Anterior cingulate cortex (tissue), 58 donors: ENCODE measurements around the gene MDM4.
A peak's percentile ranks its signal among the peaks of the same experiment; 100 is the strongest.
"Not testable (repeated sequence)": the region's sequence is repeated elsewhere in the genome, so short reads cannot be mapped to it uniquely, and the experiment has no call there.

Experiments
- DNase-seq, 58 donors: peaks; one replicate each; lab custom pipeline; 2025; lab: John Stamatoyannopoulos, UW

Gene MDM4

DNA sequence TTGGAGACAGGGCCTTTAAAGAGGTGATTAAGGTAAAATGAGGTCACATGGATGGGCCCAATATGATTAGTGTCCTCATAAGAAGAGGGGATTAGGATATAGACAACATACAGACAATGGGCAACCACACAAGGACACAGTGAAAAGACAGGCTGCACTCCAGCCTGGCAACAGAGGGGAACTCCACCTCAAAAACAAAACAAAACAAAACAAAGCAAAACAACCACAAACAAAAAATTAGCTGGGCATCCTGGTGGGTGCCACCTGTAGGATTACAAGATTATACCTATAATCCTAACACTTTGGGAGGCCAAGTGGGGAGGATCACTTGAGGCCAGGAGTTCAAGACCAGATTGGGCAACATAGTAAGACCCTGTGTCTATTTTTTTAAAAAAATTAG, 4.8 kb upstream of the MDM4 start:
- no peak for DNase-seq

GRCh38 chr1:204513117-204513716, 3.0 kb upstream of the MDM4 start:
- peak in 4 of 58 donors; percentile 2 to 12 (median 7) for DNase-seq

DNA sequence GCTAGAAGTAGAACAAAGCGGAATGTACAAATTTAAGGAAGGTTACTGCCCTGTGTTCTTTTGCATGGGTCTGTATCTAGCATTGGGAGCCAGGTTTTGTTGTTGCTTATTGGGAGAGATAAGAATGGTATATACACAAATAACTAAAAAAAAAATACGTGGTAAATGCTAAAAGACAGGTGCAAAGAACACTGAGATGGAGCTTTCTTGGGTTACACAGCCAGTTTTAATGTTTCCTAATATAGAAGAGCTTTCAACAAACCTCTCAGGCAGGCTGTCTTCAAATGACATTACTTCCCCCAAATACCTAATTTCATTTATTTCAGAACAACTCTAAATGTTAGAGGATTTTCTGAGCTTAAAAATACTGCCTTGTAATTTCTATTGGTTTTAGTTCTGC, 1.4 kb upstream of the MDM4 start:
- DNase-seq = no peak

- DNase-seq = not testable (repeated sequence)
Measured at GRCh38 chr1:204517382-204517781, 1.2 kb downstream of the MDM4 start.

DNA sequence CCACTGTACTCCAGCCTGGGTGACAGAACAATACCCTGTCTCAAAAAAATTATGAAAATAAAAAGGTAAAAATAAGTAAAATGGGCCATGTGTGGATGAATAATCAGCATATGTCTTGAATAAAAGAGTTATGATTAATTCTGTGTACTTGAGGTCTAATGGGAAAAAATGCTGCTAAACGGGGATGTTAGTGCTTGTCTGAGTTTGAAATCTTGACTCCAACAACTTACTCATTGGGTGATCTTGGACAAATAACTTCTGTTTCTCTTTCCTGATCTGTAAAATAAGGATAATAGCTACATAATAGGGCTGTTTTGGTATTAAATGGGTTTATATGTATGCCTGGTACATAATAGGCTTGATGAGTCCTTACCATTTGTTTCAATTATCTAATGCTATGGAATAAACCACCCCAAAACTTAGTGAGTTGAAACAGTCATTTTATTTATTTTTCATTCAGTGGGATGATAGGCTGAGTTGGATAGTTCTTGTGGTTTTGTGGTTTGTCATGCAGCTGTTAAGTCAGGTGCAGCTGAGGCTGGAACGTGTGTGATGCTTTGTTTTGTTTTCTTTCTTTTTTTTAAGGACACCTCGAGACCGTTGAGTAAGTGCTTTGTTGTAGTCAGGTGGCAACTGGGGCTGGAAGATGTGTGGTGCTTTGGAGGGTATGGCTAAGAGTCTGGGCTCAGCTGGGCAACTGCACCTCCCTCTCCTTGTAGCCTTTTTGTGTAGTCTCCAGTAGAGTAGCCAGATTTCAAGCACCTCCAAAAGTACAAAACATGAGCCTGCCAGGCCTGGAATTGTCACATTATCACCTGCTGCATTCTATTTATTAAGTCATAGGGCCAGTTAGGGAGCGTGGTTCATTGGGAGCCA, 4.9 kb downstream of the MDM4 start:
- DNase-seq = no peak

DNA sequence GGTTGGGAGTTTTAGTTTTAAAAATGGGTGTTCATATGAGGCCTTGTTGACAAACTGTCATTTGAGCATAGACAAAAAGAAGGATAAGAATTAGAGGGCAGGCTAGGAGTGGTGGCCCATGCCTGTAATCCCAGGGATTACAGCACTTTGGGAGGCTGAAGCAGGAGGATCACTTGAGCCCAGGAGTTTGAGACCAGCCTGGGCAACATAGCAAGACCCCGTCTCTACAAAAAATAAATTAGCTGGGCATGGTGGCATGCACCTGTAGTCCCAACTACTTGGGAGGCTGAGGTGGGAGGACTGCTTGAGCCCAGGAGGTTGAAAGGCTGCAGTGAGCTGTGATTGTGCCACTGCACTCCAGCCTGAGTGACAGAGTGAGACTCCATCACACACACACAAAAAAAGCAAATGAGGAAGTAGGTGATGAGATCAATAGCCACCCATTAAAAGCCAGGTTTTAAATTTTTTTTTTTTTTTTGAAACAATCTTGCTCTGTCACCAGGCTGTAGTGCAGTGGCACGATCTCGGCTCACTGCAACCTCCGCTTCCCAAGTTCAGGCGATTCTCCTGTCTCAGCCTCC, 5.8 kb downstream of the MDM4 start:
- not testable (repeated sequence) for DNase-seq

- DNase-seq = no peak
Measured at GRCh38 chr1:204523605-204524215, 7.5 kb downstream of the MDM4 start.

GRCh38 chr1:204524986-204525385, 8.8 kb downstream of the MDM4 start:
- no peak for DNase-seq

- no peak for DNase-seq
Measured at GRCh38 chr1:204528241-204528640, 12.0 kb downstream of the MDM4 start.

GRCh38 chr1:204528677-204529076, 12.5 kb downstream of the MDM4 start:
- DNase-seq = no peak

GRCh38 chr1:204529371-204529895, 13.2 kb downstream of the MDM4 start:
- DNase-seq = no peak

GRCh38 chr1:204530932-204531331, 14.7 kb downstream of the MDM4 start:
- DNase-seq = no peak

DNA sequence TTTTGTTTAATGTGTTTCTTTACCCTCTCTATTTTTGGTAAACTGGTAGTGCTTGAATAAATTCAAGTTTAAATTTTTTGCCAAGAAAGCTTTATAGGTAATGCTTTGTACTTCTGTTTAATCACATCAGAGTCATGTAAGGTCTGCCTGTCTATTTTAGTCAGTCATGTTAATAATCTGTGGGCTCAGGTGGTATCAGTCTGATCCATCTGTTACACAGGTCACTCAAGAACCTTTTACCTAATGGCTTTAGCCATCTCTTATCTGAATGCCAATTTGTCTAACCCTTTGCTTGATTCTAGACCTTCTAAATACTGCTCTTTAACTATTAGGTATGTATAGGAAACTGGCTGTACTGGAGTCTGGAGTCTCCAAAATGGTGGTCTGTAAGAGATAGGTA, 16.6 kb downstream of the MDM4 start:
- no peak for DNase-seq

GRCh38 chr1:204541626-204542025, 25.4 kb downstream of the MDM4 start:
- no peak for DNase-seq

DNA sequence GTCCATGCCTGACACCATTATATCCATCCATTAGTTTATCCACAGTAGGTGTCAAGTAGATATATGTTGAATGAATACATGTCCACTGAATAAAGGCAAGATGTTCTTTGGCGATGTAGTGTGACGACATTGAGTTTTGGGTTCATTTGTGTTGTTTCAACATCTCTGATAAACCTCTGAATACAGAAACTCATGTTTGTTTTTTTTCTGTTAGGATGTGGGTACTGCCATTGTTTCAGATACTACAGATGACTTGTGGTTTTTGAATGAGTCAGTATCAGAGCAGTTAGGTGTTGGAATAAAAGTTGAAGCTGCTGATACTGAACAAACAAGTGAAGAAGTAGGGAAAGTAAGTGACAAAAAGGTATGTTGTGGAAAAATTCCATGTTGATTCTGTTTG, 28.1 kb downstream of the MDM4 start:
- DNase-seq = no peak

GRCh38 chr1:204545202-204545601, 29.0 kb downstream of the MDM4 start:
- DNase-seq = no peak

DNA sequence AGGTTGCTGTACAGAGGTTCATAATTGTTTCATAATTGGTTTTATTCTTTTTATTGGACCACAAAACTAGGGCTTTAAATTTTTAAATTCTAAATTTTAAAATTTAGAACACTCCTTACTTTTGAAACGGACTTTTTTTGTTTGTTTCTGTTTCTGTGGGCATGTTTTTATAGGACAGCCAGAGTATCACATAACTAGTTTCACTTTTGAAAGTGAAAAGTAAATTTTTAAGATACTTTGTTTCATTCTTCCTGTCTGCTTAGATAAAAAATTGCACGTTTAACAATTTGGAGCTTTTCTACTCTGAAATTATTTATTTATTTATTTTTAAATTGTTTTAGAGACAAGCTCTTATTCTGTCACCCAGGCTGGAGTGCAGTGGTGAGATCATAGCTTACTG, 29.7 kb downstream of the MDM4 start:
- no peak for DNase-seq

GRCh38 chr1:204548265-204548664, 32.1 kb downstream of the MDM4 start:
- no peak for DNase-seq

- no peak for DNase-seq
Measured at GRCh38 chr1:204549313-204549712, 33.1 kb downstream of the MDM4 start.

GRCh38 chr1:204550926-204551325, 34.7 kb downstream of the MDM4 start:
- DNase-seq = no peak

DNA sequence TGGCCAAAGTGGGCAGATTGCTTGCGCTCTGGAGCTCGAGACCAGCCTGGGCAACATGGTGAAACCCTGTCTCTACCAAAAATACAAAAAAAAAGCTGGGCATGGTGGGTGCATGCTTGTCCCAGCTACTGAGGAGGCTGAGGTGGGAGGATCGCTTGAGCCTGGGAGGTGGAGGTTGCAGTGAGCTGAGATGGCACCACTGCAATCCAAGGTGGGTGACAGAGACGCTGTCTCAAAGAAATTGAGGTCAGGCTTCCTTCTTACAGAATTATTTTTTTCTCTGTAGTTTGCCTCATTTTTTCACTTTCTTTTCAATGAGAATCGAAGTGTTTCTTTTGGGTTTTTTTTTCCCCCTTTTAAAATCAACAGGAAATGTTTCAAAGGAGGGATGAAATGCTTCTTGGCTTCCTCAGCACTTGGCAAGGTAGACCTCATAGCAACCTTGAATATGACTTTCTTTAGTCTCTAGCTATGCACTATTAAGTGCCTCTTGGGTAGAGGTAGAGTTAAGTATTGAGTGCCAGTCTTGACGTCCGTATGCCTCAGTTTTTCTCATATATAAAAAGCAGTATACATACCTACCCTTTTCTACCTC, 40.3 kb downstream of the MDM4 start:
- no peak for DNase-seq
